Naive thymus-derived CD8-positive, alpha-beta T cell (primary cell): ENCODE results near the gene UBE2V1. TPM values are rescaled to one million over a fixed set of nuclear protein-coding genes. Genes with fewer than 3 reads are reported as not detected.
"Not testable (repeated sequence)": the region's sequence is repeated elsewhere in the genome, so short reads cannot be mapped to it uniquely, and the experiment has no call there.

ENCODE experiments used
- ATAC-seq, 2 donors: fragments of 150-1000 bp; cut with Tn5 transposase in 1 of 2; sonication (Bioruptor Pico), chemical (Tn5 transposase) in 1 of 2; 1 replicate in 1 of 2; 2 replicates in 1 of 2; pipeline ENCODE4 v1.10.0; 2021; ENCODE audit warnings: mild to moderate bottlenecking in 2 of 2, moderate library complexity in 2 of 2
- POLR2A ChIA-PET: fragments of 350-600 bp; sonication (Branson Sonifier 250); formaldehyde crosslinking; loops from one replicate; lab custom pipeline; 2021; ENCODE audit warnings: antibody characterized with exemption; lab: Charles Lee
- DNase-seq, 10 donors: peaks; one replicate each; pipeline versions ENCODE4 v3.0.0 to v3.0.0-alpha.2; 2020 to 2022
- H3K27ac Mint-ChIP-seq, 10 donors: one replicate each; pipeline ENCODE4 v1.8.0; 2020 to 2022; ENCODE audit warnings: mild to moderate bottlenecking in 10 of 10, mixed read lengths in 10 of 10, moderate library complexity in 4 of 10, inconsistent platforms in 1 of 10
- H3K27me3 Mint-ChIP-seq, 5 donors: one replicate each; pipeline ENCODE4 v1.8.0; 2021 to 2022; ENCODE audit warnings: mixed read lengths in 5 of 5
- H3K36me3 Mint-ChIP-seq, 3 donors: one replicate each; pipeline ENCODE4 v1.8.0; 2020 to 2022; ENCODE audit warnings: mixed read lengths in 3 of 3, mild to moderate bottlenecking in 2 of 3, inconsistent platforms in 1 of 3
- H3K4me1 Mint-ChIP-seq, 4 donors: one replicate each; pipeline ENCODE4 v1.8.0; 2021 to 2022; ENCODE audit warnings: mixed read lengths in 4 of 4
- H3K4me3 Mint-ChIP-seq, 10 donors: one replicate each; pipeline ENCODE4 v1.8.0; 2020 to 2022; ENCODE audit warnings: mild to moderate bottlenecking in 10 of 10, mixed read lengths in 10 of 10, moderate library complexity in 6 of 10, inconsistent platforms in 1 of 10
- H3K9me3 Mint-ChIP-seq, 9 donors: one replicate each; pipeline ENCODE4 v1.8.0; 2020 to 2022; ENCODE audit warnings: mixed read lengths in 9 of 9, mild to moderate bottlenecking in 3 of 9, inconsistent platforms in 1 of 9, moderate library complexity in 1 of 9
- polyA plus RNA-seq, 3 donors: library from polyadenylated mRNA; unstranded; fragments of 300-500 nt; fragmentation: Illumina TruSeq; gene quantifications; one replicate each; pipeline ENCODE4 v1.2.3, GENCODE V29; 2021
- total RNA-seq, 8 experiments: library from RNA in 2 of 8; stranded (reverse) in 2 of 8; gene quantifications; one replicate each; pipeline ENCODE4 v1.2.3 and lab custom pipeline; 2021 to 2026

UBE2V1 gene
- total and polyA plus RNA-seq, 5 experiments from 2014 or later, result 141 to 165 (median 154) TPM

DNA sequence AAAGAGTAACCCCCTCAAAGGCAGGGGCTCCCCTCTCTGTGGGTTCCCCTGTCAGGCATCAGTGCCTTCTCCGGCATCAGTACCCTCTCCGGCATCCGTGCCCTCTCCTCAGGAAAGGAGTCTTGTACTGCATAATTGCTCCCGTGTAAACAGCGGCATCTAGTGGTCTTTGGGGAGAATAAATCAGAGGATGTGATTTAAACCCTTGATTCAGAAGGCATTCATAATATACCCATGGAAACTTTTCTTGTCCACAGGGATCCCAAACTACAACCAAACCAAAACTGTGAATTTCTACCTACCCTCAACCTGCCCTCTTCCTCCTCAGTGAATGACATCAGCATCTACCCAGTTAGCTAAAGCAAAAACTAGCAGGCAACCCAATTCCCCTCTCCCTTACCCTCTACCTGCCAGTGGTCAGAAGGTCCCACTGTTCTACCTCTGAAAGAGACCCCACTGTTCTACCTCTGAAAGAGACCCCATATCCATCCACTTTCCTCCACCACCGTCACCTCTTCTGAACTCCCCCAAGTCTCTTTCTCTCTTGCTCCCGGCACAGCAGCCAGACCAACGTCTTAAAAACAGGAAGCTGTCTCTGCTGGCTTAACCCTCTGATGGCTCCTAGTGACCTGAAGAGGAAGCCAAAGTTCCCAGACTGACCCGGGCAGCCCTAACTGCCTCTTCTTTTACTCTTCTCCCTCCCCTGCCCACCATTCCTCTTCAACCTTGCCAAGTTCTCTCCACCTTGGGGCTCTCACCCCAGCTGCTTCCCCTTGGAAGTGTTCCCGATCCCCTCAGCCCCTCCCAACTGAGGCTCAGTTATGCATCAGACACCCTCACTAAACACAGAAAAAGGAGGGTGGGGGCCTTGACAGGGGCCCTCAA, 27.2 kb downstream of the UBE2V1 start:
- POLR2A ChIA-PET, result interaction anchor here (1.0 to 1.6 kb wide), 4 partner anchors 13 to 107 kb away, joined by 3 to 9 read pairs (median 5); partner anchors contain the start of gene UBE2V1
- H3K4me3 Mint-ChIP-seq, result peak overlapping the region; percentile 73 to 91 (median 86)
- no peaks in the 10 kb centered on the region for H3K27me3 Mint-ChIP-seq
- H3K4me1 Mint-ChIP-seq, result peaks cover 33 to 36% (median 34%) of the 10 kb centered on the region in 4 donors
- DNase-seq (peak in 9 of 10 donors; percentile 16 to 74 (median 41)), ATAC-seq (peak; percentile 86 to 88)
- peak overlapping the region; percentile 79 to 96 (median 90) for H3K27ac Mint-ChIP-seq
- H3K36me3 Mint-ChIP-seq, result peaks cover 0 to 66% (median 0%) of the 10 kb centered on the region in 3 donors
- no peaks in the 10 kb centered on the region for H3K9me3 Mint-ChIP-seq

GRCh38 chr20:50085146-50085480, 27.8 kb downstream of the UBE2V1 start:
- no peaks in the 10 kb centered on the region for H3K9me3 Mint-ChIP-seq
- POLR2A ChIA-PET, result interaction anchor here (0.9 to 1.6 kb wide), 4 partner anchors 12 to 106 kb away, joined by 3 to 9 read pairs (median 5); no protein-coding TSS in a partner anchor
- peak overlapping the region; percentile 79 to 96 (median 90) for H3K27ac Mint-ChIP-seq
- DNase-seq (no peak), ATAC-seq (no peak)
- peaks cover 0 to 61% (median 0%) of the 10 kb centered on the region in 3 donors for H3K36me3 Mint-ChIP-seq
- no peaks in the 10 kb centered on the region for H3K27me3 Mint-ChIP-seq
- peak overlapping the region; percentile 73 to 91 (median 86) for H3K4me3 Mint-ChIP-seq
- H3K4me1 Mint-ChIP-seq, result peaks cover 28 to 30% (median 30%) of the 10 kb centered on the region in 4 donors

GRCh38 chr20:50083034-50083433, 29.9 kb downstream of the UBE2V1 start:
- DNase-seq (no peak), ATAC-seq (no peak)
- peaks cover 17 to 25% (median 22%) of the 10 kb centered on the region in 4 donors for H3K4me1 Mint-ChIP-seq
- H3K27me3 Mint-ChIP-seq, result no peaks in the 10 kb centered on the region
- peak overlapping the region in 3 of 10 donors; percentile 6 to 53 (median 9) for H3K27ac Mint-ChIP-seq
- H3K36me3 Mint-ChIP-seq, result peaks cover 0 to 41% (median 0%) of the 10 kb centered on the region in 3 donors
- POLR2A ChIA-PET, result interaction anchor here (1.1 to 1.4 kb wide), 3 partner anchors 15 to 30 kb away, joined by 3 to 6 read pairs (median 4); partner anchors contain the start of gene UBE2V1
- H3K9me3 Mint-ChIP-seq, result no peaks in the 10 kb centered on the region
- no peak overlapping the region for H3K4me3 Mint-ChIP-seq

GRCh38 chr20:50082056-50082455, 30.9 kb downstream of the UBE2V1 start:
- Mint-ChIP-seq H3K27ac (peak overlapping the region in 6 of 10 donors; percentile 27 to 85 (median 60)), H3K4me1 (peaks cover 17 to 25% (median 19%) of the 10 kb centered on the region in 4 donors), H3K36me3 (peaks cover 0 to 34% (median 0%) of the 10 kb centered on the region in 3 donors)
- ATAC-seq, DNase-seq, POLR2A ChIA-PET, H3K4me3 Mint-ChIP-seq, H3K9me3 Mint-ChIP-seq, H3K27me3 Mint-ChIP-seq: not testable (repeated sequence)

GRCh38 chr20:50077818-50078601, 34.9 kb downstream of the UBE2V1 start:
- Mint-ChIP-seq H3K27me3 (no peaks in the 10 kb centered on the region), H3K36me3 (peaks cover 0 to 19% (median 0%) of the 10 kb centered on the region in 3 donors), H3K4me3 (no peak overlapping the region), H3K9me3 (no peaks in the 10 kb centered on the region), H3K4me1 (peaks cover 0 to 7% (median 5%) of the 10 kb centered on the region in 4 donors), H3K27ac (peak overlapping the region in 6 of 10 donors; percentile 25 to 72 (median 54))
- DNase-seq (no peak), ATAC-seq (no peak)
- POLR2A ChIA-PET, result no interaction called here

DNA sequence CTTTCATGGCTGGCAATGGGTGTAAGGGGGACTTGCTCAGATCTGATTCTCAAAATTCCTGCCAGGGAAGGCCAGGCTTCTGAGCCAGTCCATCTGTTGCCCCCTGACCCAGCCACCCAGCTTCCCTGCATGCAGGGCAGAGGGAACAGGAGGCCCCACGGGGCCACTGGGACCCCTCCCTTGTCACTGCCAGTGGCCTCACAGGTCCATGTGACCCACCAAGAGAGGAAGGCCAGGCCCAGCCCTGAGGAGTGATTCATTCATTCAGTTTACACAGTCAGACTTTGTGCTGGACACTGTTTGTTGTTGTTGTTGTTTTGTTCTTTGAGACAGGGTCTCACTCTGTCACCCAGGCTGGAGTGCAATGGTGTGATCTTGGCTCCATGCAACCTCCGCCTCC, 39.5 kb downstream of the UBE2V1 start:
- H3K9me3 Mint-ChIP-seq, result no peaks in the 10 kb centered on the region
- no peak overlapping the region for H3K27ac Mint-ChIP-seq
- ATAC-seq (no peak), DNase-seq (no peak)
- POLR2A ChIA-PET, result interaction anchor here (0.6 to 5.1 kb wide), 3 partner anchors 11 to 141 kb away, joined by 6 to 29 read pairs (median 9); no protein-coding TSS in a partner anchor
- no peaks in the 10 kb centered on the region for H3K36me3 Mint-ChIP-seq
- no peak overlapping the region for H3K4me3 Mint-ChIP-seq
- peaks cover 6 to 12% (median 10%) of the 10 kb centered on the region in 4 donors for H3K4me1 Mint-ChIP-seq
- H3K27me3 Mint-ChIP-seq, result no peaks in the 10 kb centered on the region

GRCh38 chr20:50071039-50071888, 41.7 kb downstream of the UBE2V1 start:
- Mint-ChIP-seq H3K9me3 (no peaks in the 10 kb centered on the region), H3K36me3 (no peaks in the 10 kb centered on the region), H3K4me3 (peak overlapping the region; percentile 62 to 82 (median 73)), H3K4me1 (peaks cover 4 to 9% (median 7%) of the 10 kb centered on the region in 4 donors), H3K27me3 (peaks cover 0 to 3% (median 0%) of the 10 kb centered on the region in 5 donors), H3K27ac (peak overlapping the region in 3 of 10 donors; percentile 37 to 77 (median 41))
- POLR2A ChIA-PET, result interaction anchor here (0.7 to 5.1 kb wide), 4 partner anchors 23 to 92 kb away, joined by 3 to 29 read pairs (median 10); partner anchors contain the start of gene SNAI1
- DNase-seq (peak; percentile 79 to 95 (median 90)), ATAC-seq (peak; percentile 100)

- ATAC-seq (no peak), DNase-seq (no peak)
- peak overlapping the region in 2 of 10 donors; percentile 30 to 41 for H3K4me3 Mint-ChIP-seq
These were observed 42.6 kb downstream of the UBE2V1 start for GRCh38 chr20:50070361-50070760.

DNA sequence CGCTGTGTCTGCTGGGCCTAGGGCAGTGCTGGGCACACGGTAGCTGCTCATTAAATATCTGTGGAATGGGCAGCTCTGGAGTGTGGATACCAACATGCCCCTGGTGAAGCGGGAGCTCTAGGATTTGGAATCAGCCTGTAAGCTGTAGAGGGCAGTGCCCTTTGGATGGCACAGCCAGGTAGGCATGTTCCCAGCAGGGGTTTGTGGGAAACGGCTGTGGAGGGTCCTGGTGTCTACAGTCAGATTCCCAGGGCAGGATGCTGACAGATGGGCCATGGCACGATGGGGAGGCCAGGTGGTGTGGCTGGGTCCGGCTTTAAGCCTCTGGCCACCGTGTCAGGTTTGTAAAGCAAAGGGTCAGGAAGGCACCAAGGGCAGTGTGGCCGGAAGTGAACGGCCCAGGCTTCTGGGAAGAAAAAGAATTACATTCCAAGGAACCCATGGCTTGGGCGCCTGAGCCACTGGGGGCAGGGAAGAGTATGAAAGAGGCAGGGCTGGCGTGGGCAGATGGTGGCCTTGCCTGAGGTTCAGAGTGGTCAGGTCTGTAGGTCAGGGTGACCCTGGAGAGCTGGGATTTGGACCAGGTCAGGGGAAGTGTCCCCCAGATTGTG, 44.8 kb downstream of the UBE2V1 start:
- DNase-seq, result no peak
- Mint-ChIP-seq H3K4me3 (no peak overlapping the region), H3K27me3 (peaks cover 0 to 3% (median 0%) of the 10 kb centered on the region in 5 donors), H3K9me3 (no peaks in the 10 kb centered on the region), H3K27ac (no peak overlapping the region), H3K4me1 (peaks cover 2 to 9% (median 6%) of the 10 kb centered on the region in 4 donors), H3K36me3 (no peaks in the 10 kb centered on the region)
- ATAC-seq, result no peak
- POLR2A ChIA-PET, result no interaction called here

More at GRCh38 chr20:50070361-50070760, 42.6 kb downstream of the UBE2V1 start:
- H3K27ac Mint-ChIP-seq, result no peak overlapping the region
- POLR2A ChIA-PET, result interaction anchor here (1.5 to 5.1 kb wide), 2 partner anchors 88 to 91 kb away, joined by 16 to 29 read pairs; partner anchors contain the start of gene SNAI1
- H3K9me3 Mint-ChIP-seq, result no peaks in the 10 kb centered on the region
- no peaks in the 10 kb centered on the region for H3K36me3 Mint-ChIP-seq
- peaks cover 0 to 3% (median 0%) of the 10 kb centered on the region in 5 donors for H3K27me3 Mint-ChIP-seq
- H3K4me1 Mint-ChIP-seq, result peaks cover 2 to 9% (median 6%) of the 10 kb centered on the region in 4 donors

GRCh38 chr20:50067461-50067860, 45.5 kb downstream of the UBE2V1 start:
- DNase-seq (no peak), ATAC-seq (no peak)
- Mint-ChIP-seq H3K9me3 (no peaks in the 10 kb centered on the region), H3K27ac (no peak overlapping the region), H3K4me1 (peaks cover 2 to 9% (median 6%) of the 10 kb centered on the region in 4 donors), H3K27me3 (peaks cover 0 to 3% (median 0%) of the 10 kb centered on the region in 5 donors), H3K4me3 (no peak overlapping the region), H3K36me3 (no peaks in the 10 kb centered on the region)
- POLR2A ChIA-PET, result no interaction called here

- H3K27ac Mint-ChIP-seq, result no peak overlapping the region
- no peaks in the 10 kb centered on the region for H3K9me3 Mint-ChIP-seq
- H3K36me3 Mint-ChIP-seq, result no peaks in the 10 kb centered on the region
- no peak overlapping the region for H3K4me3 Mint-ChIP-seq
- H3K4me1 Mint-ChIP-seq, result peaks cover 2 to 9% (median 6%) of the 10 kb centered on the region in 4 donors
- no peak for DNase-seq
- POLR2A ChIA-PET, result no interaction called here
- H3K27me3 Mint-ChIP-seq, result peaks cover 0 to 3% (median 0%) of the 10 kb centered on the region in 5 donors
- no peak for ATAC-seq
These were observed 45.9 kb downstream of the UBE2V1 start for GRCh38 chr20:50067018-50067417.
